AG09309 (cell line): ENCODE data around the gene NF1.

Source experiments
- DNase-seq: peaks from one replicate; pipeline ENCODE4 v3.0.0-alpha.2; 2010; ENCODE audit warnings: low read depth
- H3K4me3 ChIP-seq: 2 replicates; pipeline ENCODE4 v1.5.1; 2011; ENCODE audit warnings: mild to moderate bottlenecking, low read depth, low read length, moderate library complexity; ENCODE audit not compliant: control insufficient read depth
- CTCF ChIP-seq: IDR thresholded peaks from 2 replicates; pipeline ENCODE4 v1.5.1; 2011; ENCODE audit warnings: mild to moderate bottlenecking, low read depth, low read length, inconsistent platforms; ENCODE audit not compliant: insufficient read depth, control insufficient read depth; ENCODE audit errors: missing control alignments

Gene NF1

GRCh38 chr17:31321481-31321880 is 226.7 kb downstream of the NF1 start, which contains the start of gene EVI2A:
Gene EVI2A, minus strand, starts transcription at chr17:31321622. Its CDS starts 2,609 bp downstream, at chr17:31319013.
- no peak for TF ChIP-seq CTCF
- peak; percentile 57 for DNase-seq
- peak within 1 kb of the TSS; percentile 21 for H3K4me3 ChIP-seq

- no peak for DNase-seq
- no peak for TF ChIP-seq CTCF
Observed at GRCh38 chr17:31321966-31322365, 227.2 kb downstream of the NF1 start.

GRCh38 chr17:31323551-31323950 is 228.8 kb downstream of the NF1 start:
- DNase-seq = no peak
- TF ChIP-seq CTCF = no peak
- H3K4me3 ChIP-seq = no peak overlapping the region

More at GRCh38 chr17:31321966-31322365, 227.2 kb downstream of the NF1 start:
- H3K4me3 ChIP-seq = no peak overlapping the region

- no peak overlapping the region for H3K4me3 ChIP-seq
- peak; percentile 48 for DNase-seq
- no peak for TF ChIP-seq CTCF
Observed at GRCh38 chr17:31327534-31328159, 232.9 kb downstream of the NF1 start.

- DNase-seq = peak; percentile 13
- no peak overlapping the region for H3K4me3 ChIP-seq
- TF ChIP-seq CTCF = no peak
Observed at GRCh38 chr17:31328160-31328535, 233.4 kb downstream of the NF1 start.

GRCh38 chr17:31329221-31329620 is 234.4 kb downstream of the NF1 start:
- no peak for TF ChIP-seq CTCF

More at GRCh38 chr17:31329221-31329620, 234.4 kb downstream of the NF1 start:
- no peak overlapping the region for H3K4me3 ChIP-seq
- DNase-seq = no peak
